Sigmoid colon (tissue), 4 donors: Measurements from ENCODE around the gene ITGA5.

ENCODE experiments used
- EP300 ChIP-seq, 4 donors: sonication (generic); formaldehyde crosslinking; IDR thresholded peaks; one replicate each; pipeline ENCODE4 v1.6.1; 2017; ENCODE audit warnings: antibody characterized with exemption in 4 of 4
- POLR2A ChIP-seq, 2 donors: fragments of 450-650 bp; IDR thresholded peaks; one replicate each; pipeline ENCODE4 v1.6.1; 2016; ENCODE audit warnings: antibody characterized with exemption in 2 of 2, mild to moderate bottlenecking in 2 of 2, moderate library complexity in 2 of 2
- POLR2AphosphoS5 ChIP-seq, 4 donors: sonication (generic); formaldehyde crosslinking; IDR thresholded peaks; one replicate each; pipeline ENCODE4 v1.6.1; 2017; ENCODE audit warnings: antibody characterized with exemption in 4 of 4
- TF ChIP-seq, protein P1 (sequence below), 4 experiments: fragments of 450-650 bp in 3 of 4; fragments of 200-600 bp in 1 of 4; IDR thresholded peaks; one replicate each; pipeline ENCODE4 v1.5.1; 2016 to 2019; ENCODE audit warnings: antibody characterized with exemption in 4 of 4, mild to moderate bottlenecking in 3 of 4, moderate library complexity in 2 of 4

DNA sequence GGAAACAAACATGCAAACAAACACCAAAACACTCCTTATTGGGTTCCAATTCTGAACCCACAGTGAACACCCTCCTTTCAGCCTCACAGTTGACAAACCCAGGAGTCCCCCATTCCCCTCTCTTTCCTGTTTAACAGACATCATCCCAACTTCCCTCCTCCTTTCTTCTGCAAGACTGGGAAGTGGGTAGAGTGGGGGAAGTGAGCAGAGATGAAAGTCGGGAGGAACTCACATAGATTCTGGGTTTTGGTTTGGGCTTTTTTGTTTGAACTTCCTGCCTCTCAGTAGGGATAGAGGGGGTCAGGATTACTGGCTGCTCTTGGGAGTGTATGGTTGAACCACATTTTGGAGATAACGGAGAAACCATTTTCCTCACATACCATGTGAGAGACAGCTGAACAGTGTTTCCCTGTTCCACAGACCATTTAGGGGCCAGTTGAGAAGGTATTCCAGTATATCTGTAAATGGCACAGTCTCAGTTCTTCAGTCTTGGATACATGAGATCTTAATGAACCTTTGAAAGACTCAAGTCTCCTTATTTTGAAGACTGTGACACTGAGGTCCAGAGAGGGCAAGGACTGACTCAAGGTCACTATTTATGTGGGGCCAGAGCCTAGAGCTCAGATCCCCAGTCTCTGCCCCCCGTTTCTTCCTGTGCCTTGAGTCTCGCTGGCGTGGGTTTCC lies 50.9 kb downstream of the ITGA5 start:
- no peak for TF ChIP-seq POLR2A (IDR thresholded peaks at IDR 0.05)
- TF ChIP-seq, protein P1, sequence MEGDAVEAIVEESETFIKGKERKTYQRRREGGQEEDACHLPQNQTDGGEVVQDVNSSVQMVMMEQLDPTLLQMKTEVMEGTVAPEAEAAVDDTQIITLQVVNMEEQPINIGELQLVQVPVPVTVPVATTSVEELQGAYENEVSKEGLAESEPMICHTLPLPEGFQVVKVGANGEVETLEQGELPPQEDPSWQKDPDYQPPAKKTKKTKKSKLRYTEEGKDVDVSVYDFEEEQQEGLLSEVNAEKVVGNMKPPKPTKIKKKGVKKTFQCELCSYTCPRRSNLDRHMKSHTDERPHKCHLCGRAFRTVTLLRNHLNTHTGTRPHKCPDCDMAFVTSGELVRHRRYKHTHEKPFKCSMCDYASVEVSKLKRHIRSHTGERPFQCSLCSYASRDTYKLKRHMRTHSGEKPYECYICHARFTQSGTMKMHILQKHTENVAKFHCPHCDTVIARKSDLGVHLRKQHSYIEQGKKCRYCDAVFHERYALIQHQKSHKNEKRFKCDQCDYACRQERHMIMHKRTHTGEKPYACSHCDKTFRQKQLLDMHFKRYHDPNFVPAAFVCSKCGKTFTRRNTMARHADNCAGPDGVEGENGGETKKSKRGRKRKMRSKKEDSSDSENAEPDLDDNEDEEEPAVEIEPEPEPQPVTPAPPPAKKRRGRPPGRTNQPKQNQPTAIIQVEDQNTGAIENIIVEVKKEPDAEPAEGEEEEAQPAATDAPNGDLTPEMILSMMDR (IDR thresholded peaks at IDR 0.05): no peak
- TF ChIP-seq EP300 (IDR thresholded peaks at IDR 0.05): no peak
- TF ChIP-seq POLR2AphosphoS5 (IDR thresholded peaks at IDR 0.05): no peak
